Ishikawa (cell line): Measurements from ENCODE around the gene FHIT.

Source experiments
- CEBPB ChIP-seq: IDR thresholded peaks from 2 replicates; pipeline ENCODE4 v1.6.1; 2012
- CREB1 ChIP-seq: IDR thresholded peaks from 2 replicates; pipeline ENCODE4 v1.6.1; 2012; ENCODE audit warnings: low read depth
- EGR1 ChIP-seq: IDR thresholded peaks from 2 replicates; pipeline ENCODE4 v1.6.1; 2012
- EP300 ChIP-seq: IDR thresholded peaks from 2 replicates; pipeline ENCODE4 v1.6.1; 2012; ENCODE audit warnings: borderline replicate concordance
- FOXM1 ChIP-seq: IDR thresholded peaks from 2 replicates; pipeline ENCODE4 v1.6.1; 2012; ENCODE audit warnings: low read depth, borderline replicate concordance
- RAD21 ChIP-seq: IDR thresholded peaks from 2 replicates; pipeline ENCODE4 v1.6.1; 2012; ENCODE audit warnings: low read depth
- TAF1 ChIP-seq: IDR thresholded peaks from 2 replicates; pipeline ENCODE4 v1.6.1; 2012; ENCODE audit warnings: low read depth, mild to moderate bottlenecking
- TCF12 ChIP-seq: IDR thresholded peaks from 2 replicates; pipeline ENCODE4 v1.6.1; 2012; ENCODE audit warnings: low read depth
- TEAD4 ChIP-seq: IDR thresholded peaks from 2 replicates; pipeline ENCODE4 v1.6.1; 2012
- YY1 ChIP-seq: IDR thresholded peaks from 2 replicates; pipeline ENCODE4 v1.6.1; 2012; ENCODE audit warnings: low read depth
- ZBTB7A ChIP-seq: IDR thresholded peaks from 2 replicates; pipeline ENCODE4 v1.6.1; 2012; ENCODE audit warnings: low read depth
- TF ChIP-seq, protein P1 (sequence below): IDR thresholded peaks from 2 replicates; pipeline ENCODE4 v1.6.1; 2012
- TF ChIP-seq, protein P2 (sequence below): IDR thresholded peaks from 2 replicates; pipeline ENCODE4 v1.6.1; 2012; ENCODE audit warnings: low read depth, mild to moderate bottlenecking
- TF ChIP-seq, protein P3 (sequence below): IDR thresholded peaks from 2 replicates; pipeline ENCODE4 v1.6.1; 2012

DNA sequence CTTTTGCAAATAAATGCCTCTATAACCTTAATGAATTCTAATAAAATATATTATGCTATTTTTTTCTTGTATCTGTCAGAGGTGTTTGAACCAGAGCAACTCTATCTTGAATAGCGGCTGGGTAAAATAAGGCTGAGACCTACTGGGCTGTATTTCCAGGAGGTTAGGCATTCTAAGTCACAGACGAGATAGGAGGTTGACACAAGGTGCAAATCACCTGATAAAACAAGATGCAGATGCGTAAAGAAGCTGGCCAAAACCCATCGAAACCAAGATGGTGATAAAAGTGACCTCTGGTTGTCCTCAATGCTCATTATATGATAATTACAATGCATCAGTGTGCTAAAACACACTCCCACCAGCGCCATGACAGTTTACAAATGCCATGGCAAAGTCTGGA lies 990.7 kb downstream of the FHIT start:
- no peak for TF ChIP-seq CREB1
- TF ChIP-seq EP300 = no peak
- no peak for TF ChIP-seq TAF1
- TF ChIP-seq, protein P1, sequence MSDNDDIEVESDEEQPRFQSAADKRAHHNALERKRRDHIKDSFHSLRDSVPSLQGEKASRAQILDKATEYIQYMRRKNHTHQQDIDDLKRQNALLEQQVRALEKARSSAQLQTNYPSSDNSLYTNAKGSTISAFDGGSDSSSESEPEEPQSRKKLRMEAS = no peak
- no peak for TF ChIP-seq CEBPB
- TF ChIP-seq YY1 = no peak
- TF ChIP-seq, protein P2, sequence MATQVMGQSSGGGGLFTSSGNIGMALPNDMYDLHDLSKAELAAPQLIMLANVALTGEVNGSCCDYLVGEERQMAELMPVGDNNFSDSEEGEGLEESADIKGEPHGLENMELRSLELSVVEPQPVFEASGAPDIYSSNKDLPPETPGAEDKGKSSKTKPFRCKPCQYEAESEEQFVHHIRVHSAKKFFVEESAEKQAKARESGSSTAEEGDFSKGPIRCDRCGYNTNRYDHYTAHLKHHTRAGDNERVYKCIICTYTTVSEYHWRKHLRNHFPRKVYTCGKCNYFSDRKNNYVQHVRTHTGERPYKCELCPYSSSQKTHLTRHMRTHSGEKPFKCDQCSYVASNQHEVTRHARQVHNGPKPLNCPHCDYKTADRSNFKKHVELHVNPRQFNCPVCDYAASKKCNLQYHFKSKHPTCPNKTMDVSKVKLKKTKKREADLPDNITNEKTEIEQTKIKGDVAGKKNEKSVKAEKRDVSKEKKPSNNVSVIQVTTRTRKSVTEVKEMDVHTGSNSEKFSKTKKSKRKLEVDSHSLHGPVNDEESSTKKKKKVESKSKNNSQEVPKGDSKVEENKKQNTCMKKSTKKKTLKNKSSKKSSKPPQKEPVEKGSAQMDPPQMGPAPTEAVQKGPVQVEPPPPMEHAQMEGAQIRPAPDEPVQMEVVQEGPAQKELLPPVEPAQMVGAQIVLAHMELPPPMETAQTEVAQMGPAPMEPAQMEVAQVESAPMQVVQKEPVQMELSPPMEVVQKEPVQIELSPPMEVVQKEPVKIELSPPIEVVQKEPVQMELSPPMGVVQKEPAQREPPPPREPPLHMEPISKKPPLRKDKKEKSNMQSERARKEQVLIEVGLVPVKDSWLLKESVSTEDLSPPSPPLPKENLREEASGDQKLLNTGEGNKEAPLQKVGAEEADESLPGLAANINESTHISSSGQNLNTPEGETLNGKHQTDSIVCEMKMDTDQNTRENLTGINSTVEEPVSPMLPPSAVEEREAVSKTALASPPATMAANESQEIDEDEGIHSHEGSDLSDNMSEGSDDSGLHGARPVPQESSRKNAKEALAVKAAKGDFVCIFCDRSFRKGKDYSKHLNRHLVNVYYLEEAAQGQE = no peak
- TF ChIP-seq, protein P3, sequence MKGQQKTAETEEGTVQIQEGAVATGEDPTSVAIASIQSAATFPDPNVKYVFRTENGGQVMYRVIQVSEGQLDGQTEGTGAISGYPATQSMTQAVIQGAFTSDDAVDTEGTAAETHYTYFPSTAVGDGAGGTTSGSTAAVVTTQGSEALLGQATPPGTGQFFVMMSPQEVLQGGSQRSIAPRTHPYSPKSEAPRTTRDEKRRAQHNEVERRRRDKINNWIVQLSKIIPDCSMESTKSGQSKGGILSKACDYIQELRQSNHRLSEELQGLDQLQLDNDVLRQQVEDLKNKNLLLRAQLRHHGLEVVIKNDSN = no peak
- TF ChIP-seq ZBTB7A = no peak
- no peak for TF ChIP-seq TEAD4
- TF ChIP-seq FOXM1 = no peak
- TF ChIP-seq RAD21 = no peak
- no peak for TF ChIP-seq TCF12
- TF ChIP-seq EGR1 = no peak
